T-helper 17 cell (primary cell): ENCODE data around the gene POU2F1. TPM values are rescaled to one million over a fixed set of nuclear protein-coding genes. Genes with fewer than 3 reads are reported as not detected.

Experiments
- ATAC-seq: fragments of 150-1000 bp; cut with Tn5 transposase; 2 replicates; pipeline ENCODE4 v1.10.0; 2021; ENCODE audit warnings: mild to moderate bottlenecking, moderate library complexity
- DNase-seq, 3 donors: peaks; one replicate each; pipeline versions ENCODE4 v3.0.0 to v3.0.0-alpha.2; 2020 to 2021
- H3K9me3 ChIP-seq: one replicate; pipeline ENCODE4 v1.7.0; 2013; ENCODE audit warnings: low read length, mild to moderate bottlenecking; ENCODE audit not compliant: control insufficient read depth, poor library complexity, severe bottlenecking
- H3K27ac Mint-ChIP-seq: one replicate; pipeline ENCODE4 v1.8.0; 2022; ENCODE audit warnings: mild to moderate bottlenecking, moderate library complexity, mixed read lengths
- H3K27me3 Mint-ChIP-seq: one replicate; pipeline ENCODE4 v1.8.0; 2022; ENCODE audit warnings: mixed read lengths
- H3K36me3 Mint-ChIP-seq: one replicate; pipeline ENCODE4 v1.8.0; 2022; ENCODE audit warnings: low read depth, mixed read lengths
- H3K4me1 Mint-ChIP-seq: one replicate; pipeline ENCODE4 v1.8.0; 2022; ENCODE audit warnings: mild to moderate bottlenecking, mixed read lengths
- H3K4me3 Mint-ChIP-seq: one replicate; pipeline ENCODE4 v1.8.0; 2022; ENCODE audit warnings: mild to moderate bottlenecking, moderate library complexity, mixed read lengths
- total RNA-seq, 4 donors: library from RNA in 2 of 4; stranded (reverse) in 2 of 4; gene quantifications; one replicate each; pipeline ENCODE4 v1.2.3 and lab custom pipeline; 2022 to 2026

The POU2F1 gene
- total RNA-seq, 2 donors from 2014 or later: 28.7 to 31.2 TPM

GRCh38 chr1:167425482-167425881 is 204.8 kb downstream of the POU2F1 start:
- no peak for ATAC-seq
- Mint-ChIP-seq H3K27me3 (no peaks in the 10 kb centered on the region), H3K27ac (no peak overlapping the region), H3K4me3 (no peak overlapping the region), H3K4me1 (peaks cover 27% of the 10 kb centered on the region), H3K36me3 (no peaks in the 10 kb centered on the region)
- no peaks in the 10 kb centered on the region for H3K9me3 ChIP-seq
- no peak for DNase-seq

- Mint-ChIP-seq H3K27ac (peak overlapping the region; percentile 81), H3K4me1 (peaks cover 33% of the 10 kb centered on the region), H3K4me3 (no peak overlapping the region), H3K27me3 (no peaks in the 10 kb centered on the region), H3K36me3 (no peaks in the 10 kb centered on the region)
- ATAC-seq (no peak), DNase-seq (no peak)
- H3K9me3 ChIP-seq: no peaks in the 10 kb centered on the region
Observed at GRCh38 chr1:167426716-167427115, 206.0 kb downstream of the POU2F1 start.

GRCh38 chr1:167427848-167428247 is 207.2 kb downstream of the POU2F1 start:
- ATAC-seq: no peak
- H3K4me3 Mint-ChIP-seq: no peak overlapping the region
- no peaks in the 10 kb centered on the region for H3K9me3 ChIP-seq
- no peaks in the 10 kb centered on the region for H3K36me3 Mint-ChIP-seq
- no peaks in the 10 kb centered on the region for H3K27me3 Mint-ChIP-seq
- peak overlapping the region; percentile 87 for H3K27ac Mint-ChIP-seq
- no peak for DNase-seq
- H3K4me1 Mint-ChIP-seq: peaks cover 31% of the 10 kb centered on the region

- H3K9me3 ChIP-seq: no peaks in the 10 kb centered on the region
- Mint-ChIP-seq H3K4me1 (peaks cover 31% of the 10 kb centered on the region), H3K36me3 (no peaks in the 10 kb centered on the region), H3K27ac (peak overlapping the region; percentile 87), H3K4me3 (no peak overlapping the region), H3K27me3 (no peaks in the 10 kb centered on the region)
- ATAC-seq: peak; percentile 13
- DNase-seq: no peak
Observed at GRCh38 chr1:167428395-167428794, 207.7 kb downstream of the POU2F1 start.

GRCh38 chr1:167429612-167430011 is 208.9 kb downstream of the POU2F1 start:
- DNase-seq: no peak
- Mint-ChIP-seq H3K4me3 (peak overlapping the region; percentile 25), H3K27ac (peak overlapping the region; percentile 87), H3K27me3 (no peaks in the 10 kb centered on the region), H3K36me3 (no peaks in the 10 kb centered on the region), H3K4me1 (peaks cover 35% of the 10 kb centered on the region)
- H3K9me3 ChIP-seq: no peaks in the 10 kb centered on the region
- ATAC-seq: no peak

GRCh38 chr1:167430134-167430848 is 209.6 kb downstream of the POU2F1 start:
- DNase-seq (no peak), ATAC-seq (peak; percentile 20)
- H3K27ac Mint-ChIP-seq: peak overlapping the region; percentile 87
- H3K4me3 Mint-ChIP-seq: peak overlapping the region; percentile 53
- no peaks in the 10 kb centered on the region for H3K9me3 ChIP-seq
- H3K4me1 Mint-ChIP-seq: peaks cover 37% of the 10 kb centered on the region
- H3K27me3 Mint-ChIP-seq: no peaks in the 10 kb centered on the region
- H3K36me3 Mint-ChIP-seq: no peaks in the 10 kb centered on the region

GRCh38 chr1:167430849-167431242 is 210.2 kb downstream of the POU2F1 start:
- no peaks in the 10 kb centered on the region for H3K9me3 ChIP-seq
- no peak for ATAC-seq
- peak overlapping the region; percentile 53 for H3K4me3 Mint-ChIP-seq
- H3K27ac Mint-ChIP-seq: peak overlapping the region; percentile 87
- H3K4me1 Mint-ChIP-seq: peaks cover 40% of the 10 kb centered on the region
- no peaks in the 10 kb centered on the region for H3K27me3 Mint-ChIP-seq
- H3K36me3 Mint-ChIP-seq: peaks cover 2% of the 10 kb centered on the region
- DNase-seq: no peak

GRCh38 chr1:167431261-167431908 is 210.7 kb downstream of the POU2F1 start:
- peak; percentile 13 for ATAC-seq
- Mint-ChIP-seq H3K27me3 (no peaks in the 10 kb centered on the region), H3K27ac (peak overlapping the region; percentile 87), H3K36me3 (peaks cover 5% of the 10 kb centered on the region), H3K4me1 (peaks cover 45% of the 10 kb centered on the region), H3K4me3 (peak overlapping the region; percentile 65)
- no peaks in the 10 kb centered on the region for H3K9me3 ChIP-seq
- DNase-seq: no peak

GRCh38 chr1:167431909-167432650 is 211.4 kb downstream of the POU2F1 start:
- H3K4me1 Mint-ChIP-seq: peaks cover 46% of the 10 kb centered on the region
- DNase-seq: no peak
- H3K36me3 Mint-ChIP-seq: peaks cover 5% of the 10 kb centered on the region

GRCh38 chr1:167432780-167433179 is 212.1 kb downstream of the POU2F1 start:
- H3K27ac Mint-ChIP-seq: peak overlapping the region; percentile 79
- no peak overlapping the region for H3K4me3 Mint-ChIP-seq
- ATAC-seq (no peak), DNase-seq (no peak)
- H3K4me1 Mint-ChIP-seq: peaks cover 47% of the 10 kb centered on the region
- no peaks in the 10 kb centered on the region for H3K27me3 Mint-ChIP-seq
- H3K9me3 ChIP-seq: no peaks in the 10 kb centered on the region
- peaks cover 5% of the 10 kb centered on the region for H3K36me3 Mint-ChIP-seq

More at GRCh38 chr1:167431909-167432650, 211.4 kb downstream of the POU2F1 start:
- no peaks in the 10 kb centered on the region for H3K27me3 Mint-ChIP-seq
- peak overlapping the region; percentile 79 for H3K27ac Mint-ChIP-seq
- no peak overlapping the region for H3K4me3 Mint-ChIP-seq
- no peak for ATAC-seq
- no peaks in the 10 kb centered on the region for H3K9me3 ChIP-seq

GRCh38 chr1:167433884-167434283 is 213.2 kb downstream of the POU2F1 start:
- DNase-seq: no peak
- H3K4me3 Mint-ChIP-seq: peak overlapping the region; percentile 25

GRCh38 chr1:167434306-167434705 is 213.6 kb downstream of the POU2F1 start:
- H3K4me3 Mint-ChIP-seq: no peak overlapping the region
- no peak for ATAC-seq
- H3K36me3 Mint-ChIP-seq: peaks cover 9% of the 10 kb centered on the region
- peak overlapping the region; percentile 79 for H3K27ac Mint-ChIP-seq
- H3K9me3 ChIP-seq: no peaks in the 10 kb centered on the region
- DNase-seq: no peak
- peaks cover 46% of the 10 kb centered on the region for H3K4me1 Mint-ChIP-seq
- no peaks in the 10 kb centered on the region for H3K27me3 Mint-ChIP-seq

More at GRCh38 chr1:167433884-167434283, 213.2 kb downstream of the POU2F1 start:
- peaks cover 50% of the 10 kb centered on the region for H3K4me1 Mint-ChIP-seq
- peak overlapping the region; percentile 79 for H3K27ac Mint-ChIP-seq
- ATAC-seq: no peak
- H3K36me3 Mint-ChIP-seq: peaks cover 9% of the 10 kb centered on the region
- H3K27me3 Mint-ChIP-seq: no peaks in the 10 kb centered on the region
- H3K9me3 ChIP-seq: no peaks in the 10 kb centered on the region

- Mint-ChIP-seq H3K4me1 (peaks cover 44% of the 10 kb centered on the region), H3K36me3 (peaks cover 9% of the 10 kb centered on the region), H3K27me3 (no peaks in the 10 kb centered on the region), H3K27ac (peak overlapping the region; percentile 94), H3K4me3 (peak overlapping the region; percentile 52)
- H3K9me3 ChIP-seq: no peaks in the 10 kb centered on the region
- no peak for DNase-seq
- no peak for ATAC-seq
Observed at GRCh38 chr1:167435484-167435883, 214.8 kb downstream of the POU2F1 start.
